Measurements from ENCODE around the gene BCORL1. TPM values are rescaled to one million over a fixed set of nuclear protein-coding genes. Genes with fewer than 3 reads are reported as not detected.

The BCORL1 gene
- total and polyA plus RNA-seq, 2 of the 4 experiments (the other 2 are of a cell fraction) = 0.54 to 1.6 TPM

DNA sequence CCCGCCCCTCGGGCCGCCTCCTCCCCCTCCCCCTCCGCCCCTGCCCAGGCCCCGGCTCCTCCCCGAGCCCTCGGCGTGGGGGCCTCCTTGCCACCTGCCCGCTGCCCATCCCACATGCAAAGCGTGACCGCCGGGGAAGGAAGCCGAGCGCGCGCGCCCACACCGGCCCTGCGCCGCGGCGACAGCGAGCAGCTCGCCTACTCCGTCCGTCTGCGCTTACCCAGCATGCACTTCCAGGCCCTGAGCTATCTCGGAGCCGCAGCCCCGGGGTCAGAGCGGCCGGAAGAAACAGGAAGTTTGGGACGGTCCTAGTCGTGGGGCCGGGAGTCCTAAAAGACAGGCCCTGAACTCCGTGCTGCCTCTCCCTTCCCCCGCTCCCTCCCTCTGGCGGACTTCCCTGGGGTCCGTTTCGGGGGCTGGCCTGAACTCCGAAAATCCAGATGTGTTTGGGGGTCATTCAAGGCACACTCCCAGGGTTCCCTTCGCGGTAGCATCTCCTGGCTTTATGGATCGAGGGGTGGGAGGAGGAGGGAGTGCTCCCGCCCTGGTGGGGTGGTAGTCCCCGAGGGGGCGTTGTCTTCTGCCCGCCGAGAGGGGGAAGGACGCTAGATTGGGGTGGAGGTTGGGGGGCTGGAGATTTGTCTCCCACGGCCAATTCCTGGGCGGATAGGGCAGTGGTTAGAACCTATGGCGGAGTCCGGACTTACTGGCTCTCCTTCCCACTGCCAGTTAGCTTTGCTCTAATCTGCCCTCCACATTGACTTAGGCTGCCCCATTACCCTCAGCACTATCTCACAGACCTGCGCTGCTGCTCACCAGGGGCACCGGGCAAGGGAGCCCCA, 25.0 kb upstream of the BCORL1 start:
- Histone ChIP-seq H3K79me1 (ENCODE audit: low read depth in 1 of 2, low read length in 2 of 2) (no peaks in the 10 kb centered on the region), H4K5ac (ENCODE audit: low read depth, low read length) (no peak overlapping the region; the same call in 1 of the 2 replicates), H3K9ac (ENCODE audit: low read depth, low read length) (no peak overlapping the region), H2AK5ac (ENCODE audit: low read depth, low read length) (no peak overlapping the region), H3K18ac (ENCODE audit: low read depth, low read length) (no peak overlapping the region; the same call in 1 of the 2 replicates), H2AK9ac (replicated peaks; ENCODE audit: low read depth, low read length, poor library complexity) (peak overlapping the region; percentile 10), H3K4me2 (ENCODE audit: low read depth, low read length) (peak overlapping the region; percentile 62; the same call in 1 of the 2 replicates), H2AFZ (replicated peaks; ENCODE audit: low read length, poor library complexity) (peak overlapping the region; percentile 91), H3K9me3 (ENCODE audit: control insufficient read depth, insufficient read depth, low read length) (no peaks in the 10 kb centered on the region), H3K27me3 (ENCODE audit: control insufficient read depth, insufficient read depth, low read length) (peaks cover 7% of the 10 kb centered on the region), H3K4me1 (ENCODE audit: control insufficient read depth, insufficient read depth, low read length) (peaks cover 6% of the 10 kb centered on the region; the same call in 1 of the 2 replicates), H4K8ac (ENCODE audit: low read depth in 2 of 2, low read length in 2 of 2) (peak overlapping the region; percentile 80 to 84; a peak in 3 of 4 replicates), H2BK20ac (ENCODE audit: low read depth, low read length) (no peak overlapping the region), H3K56ac (ENCODE audit: extremely low read depth, insufficient read depth, low read length) (no peak overlapping the region), H3K4ac (ENCODE audit: low read depth, low read length) (peak overlapping the region; percentile 46), H2BK120ac (ENCODE audit: low read depth, low read length) (0 out of 2 replicates have a peak overlapping the region, but pooled peaks have one; percentile 15), H3K4me3 (ENCODE audit: insufficient read depth, low read depth, low read length) (peak overlapping the region; percentile 26; the same call in 1 of the 2 replicates), H4K91ac (ENCODE audit: insufficient read depth, low read depth, low read length) (peak overlapping the region; percentile 61), H3K9me1 (ENCODE audit: insufficient read depth, low read length) (no peaks in the 10 kb centered on the region), H3K27ac (ENCODE audit: insufficient read depth, low read length) (no peak overlapping the region), H4K20me1 (ENCODE audit: insufficient read depth, low read length) (no peaks in the 10 kb centered on the region), H2BK5ac (ENCODE audit: low read depth, low read length, poor library complexity, severe bottlenecking) (no peak overlapping the region), H2BK15ac (ENCODE audit: low read depth, low read length) (no peak overlapping the region), H3K14ac (replicated peaks; ENCODE audit: low read depth, low read length) (no peak overlapping the region), H3K36me3 (ENCODE audit: control insufficient read depth, insufficient read depth, low read length) (no peaks in the 10 kb centered on the region), H3K23ac (ENCODE audit: low read depth, low read length) (no peak overlapping the region)
- in situ Hi-C loops (cut with MboI; ENCODE audit: low sequenced_read_pairs) (no loop called here), dilution Hi-C loops (cut with HindIII; ENCODE audit: low sequenced_read_pairs, unreplicated experiment) (no loop called here), intact Hi-C loops (cut with micrococcal nuclease) (no loop called here)
- WGBS, 2 experiments (ENCODE audit: extremely low coverage in 2 of 2, insufficient read length in 1 of 2) = 40% methylated on average over 25 of the region's 56 CpGs; no CpG with 5 or more reads in 1 of the 2 experiments
- DNase-seq = peak; percentile 16
- POLR2A ChIA-PET (ENCODE audit: unreplicated experiment) = no interaction called here
- peak; percentile 60 for ATAC-seq (ENCODE audit: low read depth)
- CTCF ChIA-PET = no interaction called here
- no TSS peak for BruUV-seq (replicated peaks)
- TF ChIP-seq MAZ (IDR thresholded peaks at IDR 0.05; ENCODE audit: borderline replicate concordance, low read depth, low read length) (no peak), CHD1 (IDR thresholded peaks at IDR 0.05; ENCODE audit: low read depth, low read length) (no peak), BHLHE40 (IDR thresholded peaks at IDR 0.05; ENCODE audit: low read depth, low read length) (no peak), RAD21 (IDR thresholded peaks at IDR 0.05; ENCODE audit: low read length) (no peak), RFX5 (IDR thresholded peaks at IDR 0.05; ENCODE audit: low read depth, low read length) (no peak), NFE2L2 (IDR thresholded peaks at IDR 0.05; ENCODE audit: low read depth, low read length) (no peak), MXI1 (IDR thresholded peaks at IDR 0.05; ENCODE audit: borderline replicate concordance, low read depth, low read length) (no peak), POLR2A (IDR thresholded peaks at IDR 0.05; ENCODE audit: low read depth, low read length) (no peak), FOS (IDR thresholded peaks at IDR 0.05; ENCODE audit: low read depth, low read length) (no peak), MAFK (IDR thresholded peaks at IDR 0.05; ENCODE audit: low read depth, low read length) (no peak), RCOR1 (IDR thresholded peaks at IDR 0.05; ENCODE audit: insufficient replicate concordance, low read length) (no peak)
- TF ChIP-seq, protein P1, sequence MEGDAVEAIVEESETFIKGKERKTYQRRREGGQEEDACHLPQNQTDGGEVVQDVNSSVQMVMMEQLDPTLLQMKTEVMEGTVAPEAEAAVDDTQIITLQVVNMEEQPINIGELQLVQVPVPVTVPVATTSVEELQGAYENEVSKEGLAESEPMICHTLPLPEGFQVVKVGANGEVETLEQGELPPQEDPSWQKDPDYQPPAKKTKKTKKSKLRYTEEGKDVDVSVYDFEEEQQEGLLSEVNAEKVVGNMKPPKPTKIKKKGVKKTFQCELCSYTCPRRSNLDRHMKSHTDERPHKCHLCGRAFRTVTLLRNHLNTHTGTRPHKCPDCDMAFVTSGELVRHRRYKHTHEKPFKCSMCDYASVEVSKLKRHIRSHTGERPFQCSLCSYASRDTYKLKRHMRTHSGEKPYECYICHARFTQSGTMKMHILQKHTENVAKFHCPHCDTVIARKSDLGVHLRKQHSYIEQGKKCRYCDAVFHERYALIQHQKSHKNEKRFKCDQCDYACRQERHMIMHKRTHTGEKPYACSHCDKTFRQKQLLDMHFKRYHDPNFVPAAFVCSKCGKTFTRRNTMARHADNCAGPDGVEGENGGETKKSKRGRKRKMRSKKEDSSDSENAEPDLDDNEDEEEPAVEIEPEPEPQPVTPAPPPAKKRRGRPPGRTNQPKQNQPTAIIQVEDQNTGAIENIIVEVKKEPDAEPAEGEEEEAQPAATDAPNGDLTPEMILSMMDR (conservative IDR thresholded peaks at IDR 0.05; ENCODE audit: low read depth, low read length) = no peak
- TF ChIP-seq, protein P2, sequence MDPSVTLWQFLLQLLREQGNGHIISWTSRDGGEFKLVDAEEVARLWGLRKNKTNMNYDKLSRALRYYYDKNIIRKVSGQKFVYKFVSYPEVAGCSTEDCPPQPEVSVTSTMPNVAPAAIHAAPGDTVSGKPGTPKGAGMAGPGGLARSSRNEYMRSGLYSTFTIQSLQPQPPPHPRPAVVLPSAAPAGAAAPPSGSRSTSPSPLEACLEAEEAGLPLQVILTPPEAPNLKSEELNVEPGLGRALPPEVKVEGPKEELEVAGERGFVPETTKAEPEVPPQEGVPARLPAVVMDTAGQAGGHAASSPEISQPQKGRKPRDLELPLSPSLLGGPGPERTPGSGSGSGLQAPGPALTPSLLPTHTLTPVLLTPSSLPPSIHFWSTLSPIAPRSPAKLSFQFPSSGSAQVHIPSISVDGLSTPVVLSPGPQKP (IDR thresholded peaks at IDR 0.05; ENCODE audit: borderline replicate concordance, low read depth, low read length) = no peak
- TF ChIP-seq, protein P3, sequence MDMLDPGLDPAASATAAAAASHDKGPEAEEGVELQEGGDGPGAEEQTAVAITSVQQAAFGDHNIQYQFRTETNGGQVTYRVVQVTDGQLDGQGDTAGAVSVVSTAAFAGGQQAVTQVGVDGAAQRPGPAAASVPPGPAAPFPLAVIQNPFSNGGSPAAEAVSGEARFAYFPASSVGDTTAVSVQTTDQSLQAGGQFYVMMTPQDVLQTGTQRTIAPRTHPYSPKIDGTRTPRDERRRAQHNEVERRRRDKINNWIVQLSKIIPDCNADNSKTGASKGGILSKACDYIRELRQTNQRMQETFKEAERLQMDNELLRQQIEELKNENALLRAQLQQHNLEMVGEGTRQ (IDR thresholded peaks at IDR 0.05; ENCODE audit: low read depth, low read length) = no peak

Data from IMR-90 (cell line).